NCI-H748 treated with DMSO at 0.1 percent for 48 hours (cell line): ENCODE data around the gene S100P.
A peak's percentile ranks its signal among the peaks of the same experiment; 100 is the strongest.

ENCODE experiments used
- DNase-seq: peaks from one replicate; lab custom pipeline; 2025; lab: John Stamatoyannopoulos, UW

Gene S100P

GRCh38 chr4:6697131-6697530, 3.5 kb downstream of the S100P start:
- no peak for DNase-seq

GRCh38 chr4:6699388-6699787, 5.7 kb downstream of the S100P start:
- no peak for DNase-seq

- no peak for DNase-seq
Observed at GRCh38 chr4:6699903-6700302, 6.2 kb downstream of the S100P start.

- DNase-seq = no peak
Observed at GRCh38 chr4:6701371-6701770, 7.7 kb downstream of the S100P start.

- DNase-seq = no peak
Observed at GRCh38 chr4:6702761-6703160, 9.1 kb downstream of the S100P start.

GRCh38 chr4:6703786-6704185, 10.1 kb downstream of the S100P start:
- no peak for DNase-seq

- no peak for DNase-seq
Observed at GRCh38 chr4:6705646-6706045, 12.0 kb downstream of the S100P start.

- no peak for DNase-seq
Observed at GRCh38 chr4:6706173-6706572, 12.5 kb downstream of the S100P start.

- peak; percentile 91 for DNase-seq
Observed at GRCh38 chr4:6709230-6710114, 15.8 kb downstream of the S100P start, which contains the start of gene MRFAP1L1. Gene MRFAP1L1 (minus strand): TSS chr4:6709865. CDS start chr4:6709629, 236 bp downstream.

GRCh38 chr4:6710282-6710681, 16.6 kb downstream of the S100P start:
- DNase-seq = no peak

GRCh38 chr4:6710996-6711395, 17.3 kb downstream of the S100P start:
- no peak for DNase-seq

GRCh38 chr4:6714954-6715353, 21.3 kb downstream of the S100P start:
- DNase-seq = no peak

- DNase-seq = no peak
Observed at GRCh38 chr4:6715704-6716017, 22.0 kb downstream of the S100P start.

GRCh38 chr4:6716018-6716911, 22.6 kb downstream of the S100P start, which contains the start of gene BLOC1S4:
Gene BLOC1S4 (plus strand): TSS chr4:6716174. CDS start chr4:6716210, 36 bp downstream.
- DNase-seq = peak; percentile 52

- DNase-seq = no peak
Observed at GRCh38 chr4:6716958-6717655, 23.4 kb downstream of the S100P start.

- DNase-seq = no peak
Observed at GRCh38 chr4:6718932-6719610, 25.4 kb downstream of the S100P start.

GRCh38 chr4:6719611-6720179, 26.0 kb downstream of the S100P start:
- no peak for DNase-seq

- peak; percentile 35 for DNase-seq
Observed at GRCh38 chr4:6720202-6720699, 26.6 kb downstream of the S100P start.

- DNase-seq = no peak
Observed at GRCh38 chr4:6721121-6721520, 27.4 kb downstream of the S100P start.

GRCh38 chr4:6722891-6723290, 29.2 kb downstream of the S100P start:
- DNase-seq = no peak

- DNase-seq = no peak
Observed at GRCh38 chr4:6723851-6724250, 30.2 kb downstream of the S100P start.
